Measurements from ENCODE around the gene AIPL1.

DNA sequence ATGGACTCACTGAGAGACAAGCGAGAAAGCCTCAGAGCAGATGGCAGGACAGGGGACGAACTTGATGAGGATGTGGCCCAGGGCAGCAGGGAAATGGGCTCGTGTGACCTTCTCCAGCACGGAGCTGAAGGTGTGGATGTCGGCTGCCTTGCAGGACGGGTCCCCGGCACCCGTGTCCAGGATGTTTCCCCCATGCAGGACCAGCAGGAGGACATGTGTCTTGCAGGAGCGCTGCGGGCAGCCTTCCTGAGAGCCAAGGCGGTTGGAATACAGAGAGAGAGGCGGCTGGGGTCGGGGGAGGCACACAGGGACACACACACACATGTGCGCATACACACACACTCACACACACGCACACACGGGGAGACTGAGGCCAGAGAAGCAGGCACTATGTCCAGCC is 48.6 kb upstream of the AIPL1 start:
- TF ChIP-seq MAFK (IDR thresholded peaks at IDR 0.05; ENCODE audit: low read depth, low read length) (no peak), POLR2A (IDR thresholded peaks at IDR 0.05; ENCODE audit: low read depth, low read length) (no peak)
- TF ChIP-seq, protein P1, sequence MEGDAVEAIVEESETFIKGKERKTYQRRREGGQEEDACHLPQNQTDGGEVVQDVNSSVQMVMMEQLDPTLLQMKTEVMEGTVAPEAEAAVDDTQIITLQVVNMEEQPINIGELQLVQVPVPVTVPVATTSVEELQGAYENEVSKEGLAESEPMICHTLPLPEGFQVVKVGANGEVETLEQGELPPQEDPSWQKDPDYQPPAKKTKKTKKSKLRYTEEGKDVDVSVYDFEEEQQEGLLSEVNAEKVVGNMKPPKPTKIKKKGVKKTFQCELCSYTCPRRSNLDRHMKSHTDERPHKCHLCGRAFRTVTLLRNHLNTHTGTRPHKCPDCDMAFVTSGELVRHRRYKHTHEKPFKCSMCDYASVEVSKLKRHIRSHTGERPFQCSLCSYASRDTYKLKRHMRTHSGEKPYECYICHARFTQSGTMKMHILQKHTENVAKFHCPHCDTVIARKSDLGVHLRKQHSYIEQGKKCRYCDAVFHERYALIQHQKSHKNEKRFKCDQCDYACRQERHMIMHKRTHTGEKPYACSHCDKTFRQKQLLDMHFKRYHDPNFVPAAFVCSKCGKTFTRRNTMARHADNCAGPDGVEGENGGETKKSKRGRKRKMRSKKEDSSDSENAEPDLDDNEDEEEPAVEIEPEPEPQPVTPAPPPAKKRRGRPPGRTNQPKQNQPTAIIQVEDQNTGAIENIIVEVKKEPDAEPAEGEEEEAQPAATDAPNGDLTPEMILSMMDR (conservative IDR thresholded peaks at IDR 0.05; ENCODE audit: low read depth, low read length) = no peak
